Effector memory CD8-positive, alpha-beta T cell (primary cell): ENCODE data around the gene JAKMIP1.

Experiments used
- ATAC-seq: fragments of 150-1000 bp; cut with Tn5 transposase; replicated peaks from 2 replicates; pipeline ENCODE4 v1.10.0; 2021; ENCODE audit warnings: mild to moderate bottlenecking, moderate library complexity
- DNase-seq, 3 experiments: peaks; one replicate each; pipeline ENCODE4 v3.0.0; 2021
- H3K27ac Mint-ChIP-seq, 2 donors: one replicate each; pipeline ENCODE4 v1.8.0; 2022; ENCODE audit warnings: mild to moderate bottlenecking in 2 of 2, mixed read lengths in 2 of 2, moderate library complexity in 2 of 2
- H3K27me3 Mint-ChIP-seq, 2 donors: one replicate each; pipeline ENCODE4 v1.8.0; 2022; ENCODE audit warnings: mixed read lengths in 2 of 2
- H3K36me3 Mint-ChIP-seq: one replicate; pipeline ENCODE4 v1.8.0; 2022; ENCODE audit warnings: mild to moderate bottlenecking, moderate library complexity, mixed read lengths; ENCODE audit not compliant: insufficient read depth
- H3K4me1 Mint-ChIP-seq, 2 donors: one replicate each; pipeline ENCODE4 v1.8.0; 2022; ENCODE audit warnings: low read depth in 2 of 2, mixed read lengths in 2 of 2
- H3K4me3 Mint-ChIP-seq, 2 donors: one replicate each; pipeline ENCODE4 v1.8.0; 2022; ENCODE audit warnings: mild to moderate bottlenecking in 2 of 2, mixed read lengths in 2 of 2, moderate library complexity in 2 of 2
- H3K9me3 Mint-ChIP-seq, 2 donors: one replicate each; pipeline ENCODE4 v1.8.0; 2022; ENCODE audit warnings: mixed read lengths in 2 of 2

Gene JAKMIP1

GRCh38 chr4:6065166-6065565 is 135.2 kb downstream of the JAKMIP1 start:
- peaks cover 0 to 3% of the 10 kb centered on the region in 2 donors for H3K9me3 Mint-ChIP-seq
- H3K4me1 Mint-ChIP-seq = peaks cover 0 to 6% of the 10 kb centered on the region in 2 donors
- no peak overlapping the region for H3K4me3 Mint-ChIP-seq
- no peak overlapping the region for H3K27ac Mint-ChIP-seq
- DNase-seq = no peak
- no peaks in the 10 kb centered on the region for H3K27me3 Mint-ChIP-seq
- no peak for ATAC-seq
- H3K36me3 Mint-ChIP-seq = peaks cover 15% of the 10 kb centered on the region

GRCh38 chr4:6064383-6064782 is 136.0 kb downstream of the JAKMIP1 start:
- no peak overlapping the region for H3K27ac Mint-ChIP-seq
- H3K36me3 Mint-ChIP-seq = peaks cover 17% of the 10 kb centered on the region
- H3K4me3 Mint-ChIP-seq = no peak overlapping the region

GRCh38 chr4:6063684-6064083 is 136.7 kb downstream of the JAKMIP1 start:
- no peak overlapping the region for H3K4me3 Mint-ChIP-seq
- peaks cover 0 to 3% of the 10 kb centered on the region in 2 donors for H3K9me3 Mint-ChIP-seq
- H3K27ac Mint-ChIP-seq = no peak overlapping the region
- no peak for DNase-seq
- H3K27me3 Mint-ChIP-seq = no peaks in the 10 kb centered on the region
- no peaks in the 10 kb centered on the region for H3K4me1 Mint-ChIP-seq
- ATAC-seq = no peak
- peaks cover 20% of the 10 kb centered on the region for H3K36me3 Mint-ChIP-seq

More at GRCh38 chr4:6064383-6064782, 136.0 kb downstream of the JAKMIP1 start:
- no peaks in the 10 kb centered on the region for H3K4me1 Mint-ChIP-seq
- H3K9me3 Mint-ChIP-seq = peaks cover 0 to 3% of the 10 kb centered on the region in 2 donors
- ATAC-seq = no peak
- DNase-seq = no peak
- H3K27me3 Mint-ChIP-seq = no peaks in the 10 kb centered on the region

GRCh38 chr4:6062133-6062532 is 138.2 kb downstream of the JAKMIP1 start:
- no peak for DNase-seq
- Mint-ChIP-seq H3K4me3 (no peak overlapping the region), H3K4me1 (no peaks in the 10 kb centered on the region), H3K9me3 (peaks cover 0 to 3% of the 10 kb centered on the region in 2 donors), H3K36me3 (peaks cover 28% of the 10 kb centered on the region), H3K27me3 (no peaks in the 10 kb centered on the region), H3K27ac (no peak overlapping the region)
- no peak for ATAC-seq

GRCh38 chr4:6059375-6059805 is 141.0 kb downstream of the JAKMIP1 start:
- H3K4me1 Mint-ChIP-seq = no peaks in the 10 kb centered on the region

GRCh38 chr4:6058531-6059374 is 141.6 kb downstream of the JAKMIP1 start:
- H3K9me3 Mint-ChIP-seq = peaks cover 0 to 3% of the 10 kb centered on the region in 2 donors
- no peaks in the 10 kb centered on the region for H3K27me3 Mint-ChIP-seq
- H3K4me1 Mint-ChIP-seq = no peaks in the 10 kb centered on the region
- DNase-seq = no peak
- peaks cover 31% of the 10 kb centered on the region for H3K36me3 Mint-ChIP-seq
- no peak overlapping the region for H3K4me3 Mint-ChIP-seq
- no peak for ATAC-seq
- H3K27ac Mint-ChIP-seq = no peak overlapping the region

More at GRCh38 chr4:6059375-6059805, 141.0 kb downstream of the JAKMIP1 start:
- H3K36me3 Mint-ChIP-seq = peaks cover 31% of the 10 kb centered on the region
- no peak for ATAC-seq
- H3K4me3 Mint-ChIP-seq = no peak overlapping the region
- H3K27me3 Mint-ChIP-seq = no peaks in the 10 kb centered on the region
- H3K9me3 Mint-ChIP-seq = peaks cover 0 to 3% of the 10 kb centered on the region in 2 donors
- no peak for DNase-seq
- no peak overlapping the region for H3K27ac Mint-ChIP-seq

- DNase-seq = no peak
- peaks cover 0 to 3% of the 10 kb centered on the region in 2 donors for H3K9me3 Mint-ChIP-seq
- no peak for ATAC-seq
- no peak overlapping the region for H3K27ac Mint-ChIP-seq
- H3K36me3 Mint-ChIP-seq = peaks cover 30% of the 10 kb centered on the region
- H3K4me3 Mint-ChIP-seq = no peak overlapping the region
- no peaks in the 10 kb centered on the region for H3K4me1 Mint-ChIP-seq
- H3K27me3 Mint-ChIP-seq = no peaks in the 10 kb centered on the region
Measured at GRCh38 chr4:6056976-6057766, 143.2 kb downstream of the JAKMIP1 start.

- Mint-ChIP-seq H3K4me3 (no peak overlapping the region), H3K9me3 (no peaks in the 10 kb centered on the region), H3K27ac (no peak overlapping the region), H3K27me3 (no peaks in the 10 kb centered on the region), H3K36me3 (peaks cover 19% of the 10 kb centered on the region), H3K4me1 (no peaks in the 10 kb centered on the region)
- DNase-seq = no peak
- ATAC-seq = no peak
Measured at GRCh38 chr4:6055436-6055835, 144.9 kb downstream of the JAKMIP1 start.

- ATAC-seq (no peak), DNase-seq (no peak)
- Mint-ChIP-seq H3K9me3 (no peaks in the 10 kb centered on the region), H3K4me1 (no peaks in the 10 kb centered on the region), H3K36me3 (peaks cover 15% of the 10 kb centered on the region), H3K27ac (no peak overlapping the region), H3K4me3 (no peak overlapping the region), H3K27me3 (no peaks in the 10 kb centered on the region)
Measured at GRCh38 chr4:6055030-6055429, 145.3 kb downstream of the JAKMIP1 start.

- Mint-ChIP-seq H3K4me3 (no peak overlapping the region), H3K27me3 (no peaks in the 10 kb centered on the region), H3K36me3 (peaks cover 14% of the 10 kb centered on the region), H3K27ac (no peak overlapping the region), H3K4me1 (no peaks in the 10 kb centered on the region), H3K9me3 (no peaks in the 10 kb centered on the region)
- no peak for ATAC-seq
- no peak for DNase-seq
Measured at GRCh38 chr4:6054162-6054922, 146.0 kb downstream of the JAKMIP1 start.

- Mint-ChIP-seq H3K36me3 (peaks cover 3% of the 10 kb centered on the region), H3K27ac (no peak overlapping the region), H3K4me3 (no peak overlapping the region), H3K9me3 (no peaks in the 10 kb centered on the region), H3K27me3 (no peaks in the 10 kb centered on the region), H3K4me1 (no peaks in the 10 kb centered on the region)
- ATAC-seq (no peak), DNase-seq (no peak)
Measured at GRCh38 chr4:6052679-6053078, 147.7 kb downstream of the JAKMIP1 start.

GRCh38 chr4:6050551-6050950 is 149.8 kb downstream of the JAKMIP1 start:
- Mint-ChIP-seq H3K4me3 (no peak overlapping the region), H3K4me1 (peaks cover 0 to 1% of the 10 kb centered on the region in 2 donors), H3K27me3 (no peaks in the 10 kb centered on the region), H3K36me3 (peaks cover 3% of the 10 kb centered on the region), H3K9me3 (no peaks in the 10 kb centered on the region), H3K27ac (no peak overlapping the region)
- ATAC-seq (no peak), DNase-seq (no peak)

- Mint-ChIP-seq H3K27me3 (no peaks in the 10 kb centered on the region), H3K4me1 (peaks cover 0 to 1% of the 10 kb centered on the region in 2 donors), H3K9me3 (no peaks in the 10 kb centered on the region), H3K4me3 (no peak overlapping the region), H3K36me3 (peaks cover 3% of the 10 kb centered on the region), H3K27ac (no peak overlapping the region)
- DNase-seq (no peak), ATAC-seq (no peak)
Measured at GRCh38 chr4:6049985-6050384, 150.4 kb downstream of the JAKMIP1 start.
